SK-N-SH (cell line): ENCODE data around the gene NDUFB2.

Source experiments
- CHD2 ChIP-seq: fragments of 150-350 bp; IDR thresholded peaks from 2 replicates; pipeline ENCODE4 v1.6.1; 2018; ENCODE audit warnings: low read length; ENCODE audit not compliant: partially characterized antibody
- CTCF ChIP-seq: fragments of 200-600 bp; sonication (generic); IDR thresholded peaks from 2 replicates; pipeline ENCODE4 v1.6.1; 2017; ENCODE audit warnings: antibody characterized with exemption, mild to moderate bottlenecking, moderate library complexity
- EP300 ChIP-seq, 2 experiments: IDR thresholded peaks; 2 replicates each; pipeline versions ENCODE4 v1.4.0 to v1.6.1; 2012; ENCODE audit warnings: borderline replicate concordance in 1 of 2, low read depth in 1 of 2, low read length in 1 of 2
- MAX ChIP-seq: IDR thresholded peaks from 2 replicates; pipeline ENCODE4 v1.4.0; 2012; ENCODE audit warnings: low read depth
- PBX3 ChIP-seq: IDR thresholded peaks from 2 replicates; pipeline ENCODE4; 2012
- POLR2AphosphoS5 ChIP-seq: IDR thresholded peaks from 2 replicates; pipeline ENCODE4 v1.6.1; 2012; ENCODE audit warnings: low read depth, low read length
- RAD21 ChIP-seq: IDR thresholded peaks from 2 replicates; pipeline ENCODE4 v1.6.1; 2012; ENCODE audit warnings: mild to moderate bottlenecking, low read length
- REST ChIP-seq: IDR thresholded peaks from 2 replicates; pipeline ENCODE4 v1.6.1; 2012; ENCODE audit warnings: mild to moderate bottlenecking, low read depth, low read length, moderate library complexity
- SMC3 ChIP-seq: IDR thresholded peaks from 2 replicates; pipeline ENCODE4 v1.6.1; 2012; ENCODE audit warnings: low read depth, low read length, improper control_type of control experiment
- TAF1 ChIP-seq: IDR thresholded peaks from 2 replicates; pipeline ENCODE4 v1.6.1; 2012; ENCODE audit warnings: low read depth, mild to moderate bottlenecking, low read length, moderate library complexity, borderline replicate concordance

GRCh38 chr7:140679186-140679585, 17.3 kb upstream of the NDUFB2 start:
- no peak for TF ChIP-seq REST
- TF ChIP-seq CTCF: no peak
- TF ChIP-seq TAF1: no peak
- no peak for TF ChIP-seq SMC3
- TF ChIP-seq CHD2: no peak
- no peak for TF ChIP-seq PBX3
- no peak for TF ChIP-seq EP300 (IDR thresholded peaks at IDR 0.05; ENCODE audit: borderline replicate concordance in 1 of 2, low read depth in 1 of 2, low read length in 1 of 2)
- no peak for TF ChIP-seq POLR2AphosphoS5
- no peak for TF ChIP-seq RAD21
- TF ChIP-seq MAX: no peak
